HG03521 (cell line): ENCODE results near the gene PHRF1.
"Not testable (repeated sequence)": the region's sequence is repeated elsewhere in the genome, so short reads cannot be mapped to it uniquely, and the experiment has no call there.

Source experiments
- ATAC-seq: cut with Tn5 transposase; IDR thresholded peaks from one replicate; pipeline ENCODE4 v1.9.1; 2021; ENCODE audit warnings: mild to moderate bottlenecking, moderate library complexity; ENCODE audit not compliant: unreplicated experiment

The PHRF1 gene

GRCh38 chr11:650482-650881, 74.2 kb downstream of the PHRF1 start:
- no peak for ATAC-seq

DNA sequence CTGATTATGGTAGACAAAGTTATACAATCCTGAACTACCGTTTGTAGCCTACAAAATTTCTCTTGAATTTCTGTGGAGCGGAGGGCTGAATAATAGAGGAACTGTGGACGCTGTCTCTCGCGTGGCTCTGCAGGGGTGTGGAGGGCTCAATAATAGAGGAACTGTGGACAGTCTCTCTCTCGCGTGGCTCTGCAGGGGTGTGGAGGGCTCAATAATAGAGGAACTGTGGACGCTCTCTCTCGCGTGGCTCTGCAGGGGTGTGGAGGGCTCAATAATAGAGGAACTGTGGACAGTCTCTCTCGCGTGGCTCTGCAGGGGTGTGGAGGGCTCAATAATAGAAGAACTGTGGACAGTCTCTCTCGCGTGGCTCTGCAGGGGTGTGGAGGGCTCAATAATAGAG, 76.9 kb downstream of the PHRF1 start:
- not testable (repeated sequence) for ATAC-seq

DNA sequence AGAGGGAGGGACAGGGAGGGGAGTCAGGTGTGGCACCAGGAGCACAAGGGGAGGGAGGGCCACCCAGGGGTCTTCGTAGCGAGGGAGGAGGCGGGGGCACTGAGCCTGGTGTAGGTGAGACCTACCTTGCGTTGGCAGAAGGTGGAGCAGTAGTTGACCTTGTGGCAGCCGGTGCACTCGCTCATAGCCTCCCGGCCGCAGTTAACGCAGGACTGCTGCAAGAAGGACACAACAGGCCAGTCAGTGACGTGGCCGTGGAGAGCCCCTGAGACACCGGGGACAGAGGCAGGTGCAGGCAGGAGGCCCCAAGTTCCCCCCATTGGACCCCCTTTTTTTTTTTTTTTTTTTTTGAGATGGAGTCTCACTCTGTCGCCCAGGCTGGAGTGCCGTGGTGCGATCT, 77.6 kb downstream of the PHRF1 start:
- no peak for ATAC-seq

- not testable (repeated sequence) for ATAC-seq
These were observed 78.2 kb downstream of the PHRF1 start for GRCh38 chr11:654444-654843.

DNA sequence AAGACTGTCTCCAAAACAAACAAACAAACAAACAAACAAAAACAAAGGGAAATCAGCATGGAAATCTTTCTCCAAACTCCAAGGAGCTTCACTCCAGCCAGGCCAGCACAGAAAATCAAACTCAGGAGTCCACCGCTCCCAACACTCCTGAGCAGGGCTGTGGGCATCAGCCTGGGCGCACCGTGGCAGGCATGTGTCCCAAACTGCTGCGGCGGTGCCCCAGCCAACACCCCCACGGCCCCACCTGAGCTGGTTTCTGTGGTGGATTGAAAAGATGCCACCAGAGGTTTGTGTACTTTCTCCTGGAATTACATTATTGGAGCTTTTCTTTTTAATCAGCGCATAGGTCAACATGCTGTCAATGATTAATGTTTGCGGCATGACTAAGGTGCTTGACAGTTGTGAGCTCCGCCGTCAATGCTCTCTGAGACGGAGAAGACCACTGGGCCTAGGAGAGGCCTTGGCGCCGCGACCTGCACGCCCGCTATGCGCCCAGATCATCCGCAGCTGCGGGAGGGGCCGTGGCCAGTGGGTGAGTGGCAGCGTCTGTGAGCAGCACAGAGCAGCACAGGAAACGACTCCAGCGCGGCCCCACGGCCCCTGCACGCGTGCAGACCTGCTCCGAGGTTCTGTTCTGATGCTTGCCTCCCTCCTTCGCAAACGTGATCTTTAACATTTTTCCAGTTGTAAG, 78.9 kb downstream of the PHRF1 start:
- no peak for ATAC-seq

- ATAC-seq: no peak
These were observed 80.2 kb downstream of the PHRF1 start for GRCh38 chr11:656426-656825.

- no peak for ATAC-seq
These were observed 80.6 kb downstream of the PHRF1 start for GRCh38 chr11:656866-657265.

- no peak for ATAC-seq
These were observed 81.4 kb downstream of the PHRF1 start for GRCh38 chr11:657691-658126.

- ATAC-seq: no peak
These were observed 83.3 kb downstream of the PHRF1 start for GRCh38 chr11:659532-660085.

GRCh38 chr11:660281-660680, 84.0 kb downstream of the PHRF1 start:
- ATAC-seq: no peak

GRCh38 chr11:660681-661444, 84.6 kb downstream of the PHRF1 start:
- no peak for ATAC-seq
